SHP77 (cell line): ENCODE results near the gene ATAD1.
"Not testable (repeated sequence)": the region's sequence is repeated elsewhere in the genome, so short reads cannot be mapped to it uniquely, and the experiment has no call there.

Experiments
- DNase-seq, 2 experiments: peaks; one replicate each; lab custom pipeline; 2025; lab: John Stamatoyannopoulos, UW

ATAD1 gene

DNA sequence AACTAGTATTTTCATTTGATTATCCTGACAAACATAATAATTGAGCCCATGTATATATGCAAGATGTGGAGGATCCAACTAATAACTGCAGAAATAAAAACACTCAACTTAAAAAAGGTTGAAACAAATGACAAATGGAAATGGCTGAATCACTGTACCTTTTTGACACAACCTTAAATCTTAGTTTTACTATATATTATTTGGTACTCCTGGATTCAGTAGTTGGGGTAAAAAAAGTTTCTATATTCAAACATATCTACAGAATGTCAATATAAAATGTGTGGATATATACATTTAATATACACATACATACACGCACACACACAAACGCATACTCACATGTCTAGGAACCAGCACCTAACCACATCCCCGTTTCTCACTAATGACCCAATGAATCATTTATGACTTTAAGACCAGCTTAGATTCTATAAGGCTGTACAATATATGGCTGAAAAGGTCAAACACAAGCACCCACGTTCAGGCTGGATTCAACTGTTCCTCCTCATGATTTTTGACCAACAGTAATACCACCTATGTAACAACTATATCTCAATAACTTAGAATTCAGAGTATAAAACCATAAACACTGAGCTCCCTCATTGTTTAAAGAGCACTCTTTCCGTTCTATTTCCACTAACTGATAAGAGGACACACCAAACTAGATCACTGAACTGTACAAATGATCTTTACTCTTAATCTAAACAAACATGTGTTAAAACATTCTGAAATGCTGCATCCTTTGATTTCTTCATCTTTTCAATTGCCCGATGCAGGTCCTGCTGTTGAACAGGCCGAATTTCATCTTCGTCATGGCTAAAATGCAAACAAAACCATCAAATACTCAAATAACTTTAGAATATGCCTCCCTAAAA lies 63.8 kb downstream of the ATAD1 start:
- DNase-seq: no peak

GRCh38 chr10:87752566-87752965 lies 65.5 kb downstream of the ATAD1 start:
- no peak for DNase-seq

GRCh38 chr10:87751274-87751673 lies 66.8 kb downstream of the ATAD1 start:
- DNase-seq: no peak

- no peak for DNase-seq
Measured at GRCh38 chr10:87750817-87751216, 67.2 kb downstream of the ATAD1 start.

- DNase-seq: no peak
Measured at GRCh38 chr10:87750001-87750671, 67.9 kb downstream of the ATAD1 start.

DNA sequence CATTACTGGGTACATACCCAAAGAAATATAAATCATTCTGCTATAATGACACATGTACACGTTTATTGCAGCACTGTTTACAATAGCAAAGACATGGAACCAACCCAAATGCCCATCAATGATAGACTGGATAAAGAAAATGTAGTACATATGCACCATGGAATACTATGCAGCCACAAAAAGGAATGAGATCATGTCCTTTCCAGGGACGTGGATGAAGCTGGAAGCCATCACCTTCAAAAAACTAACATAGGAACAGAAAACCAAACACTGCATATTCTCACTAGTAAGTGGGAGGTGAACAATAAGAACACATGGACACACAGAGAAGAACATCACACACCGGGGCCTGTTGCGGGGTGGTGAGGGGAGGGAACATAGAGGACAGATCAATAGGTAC lies 69.8 kb downstream of the ATAD1 start:
- not testable (repeated sequence) for DNase-seq

DNA sequence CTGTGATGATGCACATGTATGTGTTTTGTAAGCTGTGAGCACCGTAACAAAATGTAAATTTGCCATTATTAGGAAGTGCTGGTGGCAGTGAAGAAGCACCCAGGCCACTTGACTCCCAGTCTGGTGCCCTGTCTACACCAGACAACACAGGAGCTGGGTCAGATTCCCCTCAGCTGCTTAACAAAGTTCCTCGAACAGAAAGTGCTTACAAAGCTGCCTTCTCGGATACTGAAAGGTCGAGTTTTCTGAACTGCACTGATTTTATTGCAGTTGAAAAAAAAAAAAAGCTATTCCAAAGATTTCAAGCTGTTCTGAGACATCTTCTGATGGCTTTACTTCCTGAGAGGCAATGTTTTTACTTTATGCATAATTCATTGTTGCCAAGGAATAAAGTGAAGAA lies 71.1 kb downstream of the ATAD1 start:
- no peak for DNase-seq

- no peak for DNase-seq
Measured at GRCh38 chr10:87744606-87745005, 73.4 kb downstream of the ATAD1 start.

GRCh38 chr10:87742992-87743610 lies 74.9 kb downstream of the ATAD1 start:
- DNase-seq: not testable (repeated sequence)

DNA sequence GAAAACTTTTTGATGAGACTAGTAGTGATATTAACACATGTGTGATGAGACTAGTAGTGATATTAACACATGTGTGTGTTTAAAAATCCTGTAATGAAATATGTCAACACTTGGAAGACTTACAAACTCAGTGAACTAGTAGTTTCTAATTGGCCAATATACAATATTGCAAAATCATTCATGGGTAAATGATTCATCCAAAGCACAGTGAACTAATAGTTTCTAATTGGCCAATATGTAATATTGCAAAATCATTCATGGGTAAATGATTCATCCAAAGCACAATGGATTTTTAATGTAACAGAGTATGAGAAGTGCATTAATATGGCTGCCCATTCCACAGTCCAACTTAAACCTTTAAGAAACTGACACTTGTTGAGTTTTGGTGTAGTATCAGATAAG lies 77.8 kb downstream of the ATAD1 start:
- no peak for DNase-seq

DNA sequence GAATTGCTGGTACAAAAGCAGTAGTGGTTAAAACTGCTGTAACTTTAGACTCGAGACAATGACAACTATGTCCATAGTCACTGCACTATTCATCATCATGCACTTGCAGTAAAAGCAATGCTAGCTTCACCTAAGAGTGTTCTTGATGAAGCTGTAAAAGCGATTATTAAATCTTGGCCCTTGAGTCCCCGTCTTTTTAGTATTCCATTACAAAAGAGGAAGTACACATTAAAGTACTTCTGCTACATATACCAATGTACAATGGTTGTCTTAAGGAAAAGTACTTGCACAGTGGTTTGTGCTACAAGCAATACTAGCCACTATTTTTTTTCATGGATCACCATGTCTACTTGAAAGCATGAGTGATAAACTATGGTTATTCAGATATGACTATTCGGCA lies 78.3 kb downstream of the ATAD1 start:
- no peak for DNase-seq

DNA sequence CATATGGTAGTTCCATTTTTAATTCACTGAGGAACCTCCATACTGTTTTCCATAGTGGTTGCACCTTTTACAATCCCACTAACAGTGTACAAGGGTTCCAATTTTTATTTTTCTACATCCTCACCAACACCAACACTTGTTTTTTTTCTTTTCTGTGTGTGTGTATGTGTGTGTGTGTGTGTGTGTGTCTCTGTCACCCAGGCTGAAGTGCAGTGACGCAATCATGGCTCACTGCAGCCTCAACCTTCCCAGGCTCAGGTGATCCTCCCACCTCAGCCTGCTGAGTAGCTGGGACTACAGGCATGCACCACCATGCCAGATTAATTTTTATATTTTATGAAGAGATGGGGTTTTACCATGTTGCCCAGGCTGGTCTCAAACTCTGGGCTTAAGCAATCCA lies 79.8 kb downstream of the ATAD1 start:
- not testable (repeated sequence) for DNase-seq

DNA sequence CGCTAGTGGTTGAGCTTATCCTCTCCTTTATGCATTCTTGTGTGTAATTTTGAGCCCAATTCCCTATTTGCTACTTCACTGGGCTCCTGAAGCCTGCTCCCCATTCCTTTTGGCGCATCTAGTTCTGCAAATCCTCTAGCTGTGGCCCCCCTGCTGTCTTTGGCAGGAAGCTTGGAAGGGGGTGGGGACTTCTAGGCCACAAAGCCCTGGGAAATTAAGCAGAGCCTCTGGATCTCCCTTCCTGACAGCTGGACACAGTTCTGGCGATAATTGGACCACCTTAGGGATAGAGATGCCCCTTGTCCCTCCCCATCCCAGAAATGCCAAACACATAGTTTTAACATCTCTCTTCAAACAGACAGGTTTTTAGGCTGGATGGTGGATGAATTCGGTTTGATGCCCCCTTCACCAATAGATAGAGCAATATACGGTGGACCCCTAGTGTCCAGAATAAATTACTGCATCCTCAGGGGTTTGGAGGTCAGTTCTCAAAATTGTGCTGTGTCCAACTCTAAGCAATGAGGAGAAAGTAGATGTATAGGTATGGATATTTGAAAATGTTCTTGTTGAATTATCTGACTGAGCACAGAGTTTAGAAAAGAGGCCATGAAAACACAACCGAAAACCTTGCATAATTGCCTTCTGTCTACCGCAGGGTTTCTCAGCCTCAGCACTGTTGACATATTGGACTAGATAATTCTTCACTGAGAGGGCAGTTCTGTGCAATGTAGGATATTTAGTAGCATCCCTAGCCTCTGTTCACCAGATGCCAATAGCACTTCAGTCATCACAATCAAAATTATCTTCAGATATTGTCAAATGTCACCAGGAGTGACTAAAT lies 82.8 kb downstream of the ATAD1 start:
- no peak for DNase-seq

- DNase-seq: no peak
Measured at GRCh38 chr10:87733081-87733480, 84.9 kb downstream of the ATAD1 start.

DNA sequence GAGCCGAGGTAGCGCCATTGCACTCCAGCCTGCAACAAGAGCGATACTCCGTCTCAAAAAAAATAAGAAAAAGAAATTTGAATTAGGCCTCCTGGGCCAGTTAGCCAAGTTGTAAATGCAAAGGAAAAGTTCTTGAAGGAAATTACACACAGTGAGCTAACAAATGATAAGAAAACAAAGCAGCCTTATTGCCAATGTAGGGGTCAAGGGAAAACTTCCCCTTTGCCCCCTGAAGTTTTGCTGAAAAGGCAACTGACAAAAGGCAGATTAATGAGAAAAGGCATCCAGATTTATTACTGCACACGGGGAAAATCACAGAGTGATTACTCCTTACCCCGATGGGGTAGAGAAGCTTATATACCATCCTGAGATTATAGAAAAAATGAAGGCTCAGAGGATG lies 88.1 kb downstream of the ATAD1 start:
- no peak for DNase-seq

DNA sequence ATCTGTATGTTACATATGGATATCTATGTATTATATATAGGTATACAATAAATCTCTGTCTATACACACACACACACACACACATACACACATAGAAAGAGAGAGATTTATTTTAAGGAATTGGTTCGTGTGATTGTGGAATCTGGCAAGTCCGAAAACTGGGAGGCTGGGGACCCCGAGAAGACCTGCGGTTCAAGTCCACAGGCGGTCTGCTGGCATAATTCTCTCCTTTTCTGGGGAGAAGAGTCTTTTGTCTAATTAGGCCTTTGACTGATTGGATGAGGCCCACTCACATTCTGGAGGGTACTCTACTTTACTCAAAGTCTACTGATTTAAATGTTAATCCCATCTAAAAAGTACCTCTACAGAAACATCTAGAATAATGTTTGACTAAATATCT lies 93.2 kb downstream of the ATAD1 start:
- no peak for DNase-seq

DNA sequence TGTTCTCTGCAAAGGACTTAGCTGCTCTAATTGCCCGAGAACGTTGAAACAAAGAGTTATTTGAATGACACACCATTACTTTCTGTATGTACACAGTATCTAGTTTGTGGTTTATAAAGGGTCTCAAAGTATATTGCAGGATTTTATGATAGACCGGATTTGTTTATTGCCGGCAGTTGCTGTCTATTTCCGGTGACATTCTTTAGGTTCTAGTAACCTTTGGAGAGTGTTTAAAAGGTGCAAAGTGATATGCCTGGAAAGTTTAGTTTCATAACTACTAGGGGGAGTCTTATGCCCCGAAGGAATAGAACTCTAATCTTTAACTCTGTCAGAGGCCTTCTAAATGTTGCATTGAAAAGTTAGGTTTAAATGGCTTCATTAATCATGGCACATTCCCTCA lies 94.5 kb downstream of the ATAD1 start:
- no peak for DNase-seq

DNA sequence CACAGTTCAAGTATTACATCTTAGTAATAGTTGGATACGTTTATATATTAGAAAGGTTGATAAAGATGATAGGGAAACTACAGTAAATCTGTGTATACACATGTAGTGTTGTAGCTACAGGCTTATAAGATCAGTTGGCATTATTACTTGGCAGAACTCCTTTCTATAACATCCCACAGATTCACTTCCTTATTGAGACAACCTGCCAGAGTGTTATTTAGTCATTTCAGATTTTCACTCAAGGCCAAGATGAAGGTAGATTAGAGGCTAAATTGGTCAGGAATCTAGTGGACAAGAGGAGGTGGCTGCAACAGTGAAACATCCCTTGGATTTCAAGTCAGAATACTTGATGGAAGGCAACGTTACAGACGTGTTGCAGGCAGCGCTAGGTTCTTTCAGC lies 95.3 kb downstream of the ATAD1 start:
- no peak for DNase-seq

- no peak for DNase-seq
Measured at GRCh38 chr10:87721781-87722180, 96.2 kb downstream of the ATAD1 start.

DNA sequence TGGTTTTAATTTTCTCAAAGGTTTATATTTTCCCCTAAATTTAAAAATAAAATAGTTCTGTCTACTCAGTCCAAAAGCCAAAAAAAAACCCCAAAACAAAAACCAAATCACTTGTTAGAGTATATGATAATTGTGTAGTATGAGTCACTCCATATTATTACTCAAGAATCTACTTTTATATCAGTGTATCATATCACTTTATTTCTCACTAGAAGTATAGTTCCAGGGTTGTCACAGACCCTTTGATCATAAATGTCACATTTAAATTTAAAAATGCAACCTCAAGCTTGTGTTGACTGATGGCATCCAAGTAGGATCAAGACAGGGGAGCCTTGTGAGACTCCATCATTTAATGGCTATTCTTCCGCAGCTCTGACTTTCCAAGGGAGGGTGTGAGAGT lies 97.4 kb downstream of the ATAD1 start:
- DNase-seq: no peak

GRCh38 chr10:87716348-87716670 lies 101.7 kb downstream of the ATAD1 start:
- no peak for DNase-seq
